EL (cell line): Measurements from ENCODE around the gene RNF4.
"Not testable (repeated sequence)": the region's sequence is repeated elsewhere in the genome, so short reads cannot be mapped to it uniquely, and the experiment has no call there.

Experiments
- DNase-seq: peaks from one replicate; pipeline ENCODE4 v3.0.0-alpha.2; 2016

The RNF4 gene, protein sequence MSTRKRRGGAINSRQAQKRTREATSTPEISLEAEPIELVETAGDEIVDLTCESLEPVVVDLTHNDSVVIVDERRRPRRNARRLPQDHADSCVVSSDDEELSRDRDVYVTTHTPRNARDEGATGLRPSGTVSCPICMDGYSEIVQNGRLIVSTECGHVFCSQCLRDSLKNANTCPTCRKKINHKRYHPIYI

GRCh38 chr4:2468456-2469191 is at the start of gene RNF4:
Gene RNF4, plus strand, starts transcription at chr4:2469106. Its CDS starts 21,388 bp downstream, at chr4:2490494.
- peak; percentile 96 for DNase-seq

DNA sequence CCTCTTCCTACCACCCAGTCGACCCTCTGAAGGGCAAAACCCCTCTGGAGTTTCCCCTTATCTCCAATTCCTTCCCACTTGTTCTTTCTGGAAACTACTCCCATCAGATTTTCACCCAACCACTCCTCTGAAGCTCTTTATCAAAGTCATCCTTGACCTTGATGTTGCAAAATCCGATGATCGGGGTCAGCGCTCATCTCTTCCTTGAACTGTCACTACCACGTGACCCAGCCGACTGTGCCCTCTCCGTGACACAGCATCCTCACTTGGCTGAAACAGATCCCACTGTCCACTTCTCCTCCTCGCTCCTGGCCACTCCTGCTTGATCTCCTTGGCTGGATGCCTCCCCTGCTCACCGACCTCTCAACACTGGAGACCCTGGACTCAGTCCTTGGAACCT is 49.1 kb upstream of the RNF4 start:
- DNase-seq, result no peak

- no peak for DNase-seq
These were observed 47.0 kb upstream of the RNF4 start for GRCh38 chr4:2421928-2422327.

DNA sequence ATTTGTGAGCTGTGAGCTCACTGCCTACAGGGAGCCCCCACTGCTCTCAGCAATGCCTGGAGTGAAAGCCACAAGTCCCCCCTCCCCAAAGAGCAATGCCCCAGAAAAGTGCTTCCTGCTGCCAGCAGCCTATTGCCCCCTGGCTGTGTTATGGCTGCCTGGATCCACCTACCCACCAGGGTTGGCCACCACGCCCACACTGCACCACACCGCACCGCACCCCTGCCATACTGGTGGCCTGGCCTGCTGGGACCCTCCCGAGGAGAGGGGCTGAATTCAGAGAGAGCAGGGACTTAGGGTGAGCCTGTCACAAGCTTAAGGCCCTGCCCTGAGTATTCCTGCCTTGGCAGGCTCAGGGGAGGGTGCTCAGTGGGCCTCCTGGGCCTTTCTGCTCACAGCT is 45.8 kb upstream of the RNF4 start:
- DNase-seq, result no peak

DNA sequence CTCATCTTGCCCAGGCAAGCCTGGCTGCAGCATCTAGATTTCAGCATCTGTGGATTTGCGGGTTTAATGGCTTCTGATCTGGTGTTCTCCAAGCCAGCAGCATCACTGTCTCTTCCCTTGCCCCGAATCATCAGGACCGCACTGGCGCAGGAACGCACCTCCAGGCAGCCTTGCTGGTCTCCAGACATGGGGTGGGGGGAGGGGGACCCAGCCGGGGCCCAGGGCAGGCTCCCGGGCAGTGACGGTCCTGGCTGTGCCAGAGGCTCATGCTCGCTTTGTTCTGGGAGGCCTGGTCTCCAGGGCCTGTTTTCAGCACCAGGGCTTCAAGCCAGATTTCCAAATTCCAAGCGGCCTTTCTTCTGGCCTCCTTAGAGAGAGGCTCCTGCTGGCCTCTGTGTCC is 45.2 kb upstream of the RNF4 start:
- no peak for DNase-seq

DNA sequence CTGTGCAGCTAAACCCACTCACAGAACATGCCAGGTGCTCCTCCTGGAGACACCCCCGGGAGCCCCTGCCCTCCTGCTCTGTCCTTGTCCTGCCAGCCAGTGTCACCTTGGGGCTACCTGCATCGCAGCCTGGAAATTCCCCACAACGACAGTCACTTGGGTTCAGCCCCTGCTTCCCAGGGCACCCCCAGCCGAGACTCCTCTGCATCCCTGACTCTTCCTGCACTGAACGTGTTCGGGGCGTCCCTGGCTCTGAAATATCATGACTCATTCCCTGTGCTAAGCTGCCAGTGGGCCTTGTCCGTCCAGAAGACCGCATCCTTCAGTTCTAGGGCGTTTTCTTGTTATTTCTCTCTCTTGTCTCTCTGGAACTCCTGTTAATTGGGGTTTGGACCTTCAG is 44.3 kb upstream of the RNF4 start:
- no peak for DNase-seq

GRCh38 chr4:2425386-2426068 is 43.4 kb upstream of the RNF4 start:
- no peak for DNase-seq

GRCh38 chr4:2426069-2426397 is 42.9 kb upstream of the RNF4 start:
- DNase-seq, result no peak

DNA sequence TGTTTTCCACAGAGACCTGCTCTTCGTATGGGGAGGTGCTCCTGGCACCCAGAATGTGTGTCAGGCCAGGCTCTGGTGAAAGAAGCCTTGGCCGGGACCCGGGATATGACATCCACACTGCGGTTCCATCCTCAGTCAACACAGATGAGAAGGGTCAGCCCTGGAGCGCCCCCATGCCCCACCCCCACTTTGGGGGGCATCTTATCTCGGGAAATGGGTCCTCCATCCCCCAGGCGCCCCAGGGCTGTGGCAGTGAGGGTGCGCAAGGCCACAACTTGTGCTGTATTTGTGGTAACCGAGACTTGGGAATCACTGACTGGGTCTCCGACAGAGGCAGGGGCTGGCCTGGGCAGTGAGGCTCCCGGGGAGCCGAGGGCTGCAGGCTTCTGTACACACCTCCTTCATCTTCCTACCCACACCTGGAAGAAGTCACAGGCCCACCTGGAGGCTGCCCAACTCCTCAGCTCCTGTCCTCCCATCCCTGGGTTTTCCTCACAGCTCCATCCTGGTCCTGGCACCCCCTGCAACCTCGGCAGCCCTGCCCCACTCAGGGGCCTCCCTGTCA is 42.1 kb upstream of the RNF4 start:
- no peak for DNase-seq

DNA sequence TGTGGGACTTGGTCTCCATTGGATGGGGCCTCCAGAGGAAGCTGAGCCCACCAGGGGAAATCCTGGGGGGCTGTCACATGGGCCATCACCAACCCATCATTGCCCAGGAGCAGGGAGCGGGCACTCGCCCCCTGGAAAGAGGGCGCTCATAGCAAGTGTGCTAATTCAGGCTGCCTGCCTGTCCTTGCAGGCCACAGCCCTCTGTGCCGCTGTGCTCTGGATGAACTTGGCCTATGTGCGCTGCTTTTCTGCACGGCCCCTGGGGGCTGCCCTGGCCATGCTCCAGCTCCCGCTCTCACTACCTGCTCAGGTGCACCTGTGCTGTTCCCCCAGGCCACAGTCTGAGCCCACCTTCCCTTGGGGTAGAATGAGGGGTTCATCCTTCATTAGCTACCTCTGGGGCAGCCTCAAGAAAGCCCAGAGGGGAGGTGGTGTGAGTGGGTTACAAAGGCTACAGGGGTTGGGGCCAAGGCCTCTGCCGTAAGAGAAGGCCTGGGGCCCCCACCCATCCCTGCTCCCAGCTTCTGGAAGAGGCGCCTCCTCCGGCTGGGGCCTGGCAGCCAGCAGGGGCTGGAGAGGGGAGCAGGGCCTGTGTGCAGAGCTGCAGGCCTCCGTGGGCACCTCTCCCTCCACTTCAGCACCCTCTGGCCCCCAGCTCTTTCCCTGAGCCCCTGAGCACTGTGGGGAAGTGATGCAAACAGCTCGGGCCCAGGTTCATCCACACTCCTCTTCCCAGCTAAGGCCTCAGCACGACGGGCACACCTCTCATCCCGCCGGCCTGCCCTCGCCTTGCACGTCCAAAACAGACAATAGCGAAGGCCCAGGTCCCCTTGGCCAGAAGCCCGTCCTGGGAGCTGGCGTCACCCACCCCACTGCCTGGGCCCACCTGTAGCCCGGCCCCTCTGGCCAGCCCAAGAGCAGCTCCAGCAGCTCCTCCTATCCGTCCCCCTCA is 41.2 kb upstream of the RNF4 start:
- no peak for DNase-seq

- no peak for DNase-seq
These were observed 40.3 kb upstream of the RNF4 start for GRCh38 chr4:2428496-2429213.

GRCh38 chr4:2429945-2430757 is 38.8 kb upstream of the RNF4 start:
- DNase-seq, result not testable (repeated sequence)

DNA sequence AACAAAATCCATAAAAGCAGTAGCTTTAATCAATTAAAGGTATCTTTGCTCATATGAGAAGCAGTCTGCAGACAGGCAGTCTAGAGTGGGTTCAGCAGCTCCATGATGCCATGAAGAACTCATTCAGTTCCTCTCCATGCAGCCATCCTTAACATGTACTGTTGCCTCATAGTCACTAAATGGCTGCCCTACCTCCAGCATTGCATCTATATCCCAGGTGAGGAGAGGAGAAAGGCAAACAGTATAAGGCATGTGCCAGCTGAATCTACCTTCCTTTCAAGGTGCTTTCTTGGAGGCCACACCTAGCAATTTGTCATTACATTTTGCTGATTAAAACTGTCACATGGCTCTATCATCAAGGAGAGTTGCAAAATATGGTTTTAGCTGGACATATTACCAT is 36.9 kb upstream of the RNF4 start:
- DNase-seq, result no peak

GRCh38 chr4:2432991-2433530 is 35.8 kb upstream of the RNF4 start:
- DNase-seq, result peak; percentile 82

- no peak for DNase-seq
These were observed 35.1 kb upstream of the RNF4 start for GRCh38 chr4:2433609-2434350.

- no peak for DNase-seq
These were observed 34.5 kb upstream of the RNF4 start for GRCh38 chr4:2434420-2434819.

DNA sequence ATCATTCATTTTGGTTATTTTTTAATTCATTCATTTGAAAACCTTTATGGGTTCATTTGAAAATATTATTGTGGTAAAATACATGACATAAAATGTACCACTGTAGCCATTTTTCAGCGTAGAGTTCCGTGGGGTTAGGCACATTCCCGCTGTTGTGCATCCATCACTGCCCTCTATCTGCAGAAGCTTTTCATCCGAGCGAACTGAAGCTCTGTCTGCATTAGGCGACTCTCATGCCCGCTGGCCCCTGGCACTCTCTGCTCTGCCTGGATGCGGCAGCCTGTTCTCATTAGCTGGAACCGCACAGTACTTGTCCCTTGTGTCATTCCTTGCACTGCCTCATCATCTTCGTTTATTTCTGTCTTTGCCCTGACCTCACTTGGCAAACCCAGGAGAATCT is 32.6 kb upstream of the RNF4 start:
- DNase-seq, result no peak

GRCh38 chr4:2436761-2437474 is 32.0 kb upstream of the RNF4 start:
- no peak for DNase-seq

DNA sequence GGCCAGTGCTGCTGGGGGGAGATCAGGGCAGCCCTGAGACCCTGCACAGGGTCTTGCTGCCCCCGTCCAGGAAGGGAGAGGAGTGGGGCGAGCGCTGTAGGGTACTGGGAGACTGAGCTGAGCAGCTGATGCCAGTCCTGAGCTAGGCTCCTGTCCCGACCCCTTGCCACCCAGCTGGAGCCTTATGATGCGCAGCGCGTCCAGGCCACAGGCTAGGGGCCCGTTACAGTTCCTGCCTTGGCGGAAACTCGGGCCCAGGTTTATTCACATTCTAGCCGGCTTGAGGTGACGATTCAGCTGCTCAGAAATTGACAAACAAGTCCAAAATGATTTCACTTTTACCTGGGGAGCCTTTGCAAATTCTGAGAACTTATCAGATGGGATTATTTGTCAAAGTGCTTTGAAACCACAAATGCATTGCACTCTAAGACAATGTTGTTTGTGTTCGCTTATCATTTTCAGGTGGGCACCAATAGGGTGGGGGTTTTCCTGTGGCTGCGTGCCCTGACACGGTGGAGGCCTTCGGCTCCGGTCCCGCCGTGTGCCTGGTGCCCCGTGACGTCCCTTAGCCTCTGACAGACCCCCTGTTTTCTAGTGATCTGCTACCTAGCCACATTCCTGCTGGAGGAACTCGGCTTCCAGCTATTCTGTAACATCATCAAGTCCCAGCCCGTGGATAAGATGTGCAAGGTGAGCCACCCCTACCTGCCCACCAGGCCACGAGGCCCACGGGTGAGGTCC is 31.3 kb upstream of the RNF4 start:
- DNase-seq, result no peak
